Ectodermal cell (in vitro differentiated cells): ENCODE data around the gene MAN1A2. TPM values are rescaled to one million over a fixed set of nuclear protein-coding genes. Genes with fewer than 3 reads are reported as not detected.
A peak's percentile ranks its signal among the peaks of the same experiment; 100 is the strongest.
"Not testable (repeated sequence)": the region's sequence is repeated elsewhere in the genome, so short reads cannot be mapped to it uniquely, and the experiment has no call there.

Source experiments
- H3K27ac ChIP-seq: 2 replicates; pipeline ENCODE4 v1.7.0; 2013; ENCODE audit warnings: mild to moderate bottlenecking, low read depth, low read length; ENCODE audit not compliant: insufficient read depth, poor library complexity, severe bottlenecking
- H3K27me3 ChIP-seq: 2 replicates; pipeline ENCODE4 v1.7.0; 2013; ENCODE audit warnings: mild to moderate bottlenecking, low read length; ENCODE audit not compliant: insufficient read depth, control insufficient read depth, poor library complexity, severe bottlenecking
- H3K36me3 ChIP-seq: one replicate; pipeline ENCODE4 v1.7.0; 2013; ENCODE audit warnings: low read length; ENCODE audit not compliant: control insufficient read depth, insufficient read depth
- H3K4me1 ChIP-seq: one replicate; pipeline ENCODE4 v1.7.0; 2013; ENCODE audit warnings: low read length; ENCODE audit not compliant: control insufficient read depth, insufficient read depth
- H3K4me3 ChIP-seq: 2 replicates; pipeline ENCODE4 v1.7.0; 2013; ENCODE audit warnings: low read depth, low read length, control low read depth; ENCODE audit not compliant: insufficient read depth
- H3K9me3 ChIP-seq: 2 replicates; pipeline ENCODE4 v1.7.0; 2013; ENCODE audit warnings: mild to moderate bottlenecking, low read length, moderate library complexity; ENCODE audit not compliant: control insufficient read depth
- WGBS, 2 experiments: methylation state at CpG; one replicate each; pipeline ENCODE4 v1.1.7; 2013; ENCODE audit warnings: missing lambda C conversion rate in 2 of 2; 5-methylcytosine and 5-hydroxymethylcytosine counted together
- polyA plus RNA-seq, 4 experiments: library from polyadenylated mRNA; stranded (reverse); fragments of 50-300 nt; gene quantifications; one replicate each; pipeline ENCODE4 v1.2.3, GENCODE V29; 2013

Gene MAN1A2
- polyA plus RNA-seq (2013, experiment 1 of 4) = 18.4 TPM
- 26.2 TPM for polyA plus RNA-seq (2013, experiment 2 of 4)
- polyA plus RNA-seq (2013, experiment 3 of 4) = 17.1 TPM
- polyA plus RNA-seq (2013, experiment 4 of 4) = 21.2 TPM

DNA sequence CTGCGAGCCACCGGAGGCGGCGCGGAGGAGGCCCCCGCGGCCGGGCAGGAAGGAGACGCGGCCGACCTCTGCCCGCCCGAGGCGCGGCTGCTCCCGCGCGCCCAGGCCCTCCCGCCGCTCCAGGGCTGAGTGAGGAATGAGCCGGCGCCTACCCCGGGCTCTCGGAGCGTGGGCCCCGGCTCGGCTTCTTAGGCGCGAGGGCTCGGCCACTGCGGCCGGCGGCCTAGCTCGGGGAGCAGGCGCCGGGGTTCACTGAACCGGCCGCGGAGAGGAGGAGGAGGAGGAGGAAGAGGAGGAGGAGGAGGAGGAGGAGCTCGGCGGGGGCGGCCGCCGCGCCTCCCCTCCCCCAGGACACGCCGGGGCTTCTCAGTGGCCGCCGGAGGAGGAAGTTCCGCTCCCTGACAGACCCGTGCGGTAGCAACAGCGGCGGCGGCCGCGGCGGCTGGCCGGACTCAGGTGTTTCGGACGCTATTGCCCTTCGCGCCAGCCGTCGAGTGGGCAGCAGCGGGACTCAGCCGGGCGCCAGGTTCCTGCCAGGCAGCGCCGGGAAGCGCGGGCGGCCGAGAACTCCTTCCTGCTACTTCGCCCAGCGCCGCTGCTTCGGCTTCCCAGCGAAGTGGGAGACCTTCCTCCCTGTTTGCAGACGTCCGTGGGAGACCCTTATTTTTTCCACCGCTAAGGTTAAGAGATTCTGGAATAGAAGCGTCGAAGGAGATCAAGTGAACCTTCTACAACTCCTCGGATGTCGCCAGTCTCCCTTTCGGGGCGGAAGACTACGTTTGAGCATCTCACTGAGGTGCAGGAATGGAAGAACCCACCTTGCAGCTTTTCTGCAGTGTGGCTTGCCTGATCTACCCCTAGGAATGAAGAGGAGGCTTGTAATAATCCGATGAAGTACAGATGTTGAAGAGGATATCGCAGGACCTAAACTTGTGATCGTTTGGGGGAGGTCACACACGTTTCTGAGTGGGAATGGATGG lies at the start of gene MAN1A2:
Gene MAN1A2, plus strand, starts transcription at position 404 of the 980 bp plus-strand sequence. CDS start 735 bp downstream, outside the sequence.
- WGBS, 2 experiments = 0% methylated on average over 88 to 93 of the region's 93 CpGs
- H3K9me3 ChIP-seq = no peaks in the 10 kb centered on the region
- no peaks in the 10 kb centered on the region for H3K27me3 ChIP-seq
- peak within 1 kb of the TSS; percentile 88 for H3K27ac ChIP-seq
- peaks cover 14% of the 10 kb centered on the region for H3K4me1 ChIP-seq
- peak within 1 kb of the TSS; percentile 78 for H3K4me3 ChIP-seq
- H3K36me3 ChIP-seq = no peaks in the 10 kb centered on the region

DNA sequence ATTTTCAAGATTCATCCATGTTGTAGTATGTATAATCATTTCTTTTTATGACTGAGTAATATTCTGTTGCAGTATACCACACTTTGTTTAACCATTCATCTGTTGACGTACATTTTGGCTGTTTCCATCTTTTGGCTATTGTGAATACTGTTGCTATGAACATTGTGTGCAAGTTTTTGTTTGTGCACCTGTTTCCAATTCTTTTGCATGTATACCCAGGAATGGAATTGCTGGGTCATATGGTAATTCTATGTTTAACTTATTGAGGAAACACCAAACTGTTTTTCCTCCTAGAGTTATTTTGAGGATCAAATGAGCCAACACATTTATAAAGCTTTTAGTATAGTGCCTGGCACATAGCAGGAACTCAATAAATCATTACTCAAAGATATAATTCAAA lies 49.2 kb upstream of the MAN1A2 start:
- 83 to 100% methylated on average over 1 of the region's 1 CpG for WGBS, 2 experiments

DNA sequence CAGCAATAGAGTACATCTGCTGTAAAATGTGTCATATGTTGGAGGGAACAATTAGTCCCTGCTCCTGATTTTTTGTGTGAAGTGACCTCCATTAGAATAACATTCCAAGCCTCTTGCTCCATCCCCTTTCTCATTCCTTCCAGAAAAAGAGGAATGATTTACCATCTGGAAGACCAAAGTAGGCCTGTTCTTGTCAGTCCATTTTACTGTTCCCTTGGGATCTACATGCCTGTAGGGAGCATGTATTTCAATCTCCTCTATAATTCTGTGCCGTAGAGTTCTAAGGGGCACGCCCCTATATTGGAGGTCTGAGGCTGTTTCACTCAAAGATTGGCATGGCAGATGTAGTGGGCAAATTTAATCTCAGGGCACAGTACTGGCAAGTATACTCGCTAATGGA lies 48.8 kb upstream of the MAN1A2 start:
- H3K9me3 ChIP-seq = no peaks in the 10 kb centered on the region
- H3K36me3 ChIP-seq = no peaks in the 10 kb centered on the region
- WGBS, 2 experiments = 91 to 93% methylated on average over 3 of the region's 3 CpGs
- H3K4me3 ChIP-seq = no peak overlapping the region
- no peaks in the 10 kb centered on the region for H3K27me3 ChIP-seq
- H3K4me1 ChIP-seq = no peaks in the 10 kb centered on the region
- no peak overlapping the region for H3K27ac ChIP-seq

More for the DNA sequence above, 49.2 kb upstream of the MAN1A2 start:
- H3K27ac ChIP-seq = no peak overlapping the region
- no peak overlapping the region for H3K4me3 ChIP-seq
- H3K36me3 ChIP-seq = no peaks in the 10 kb centered on the region
- H3K4me1 ChIP-seq = no peaks in the 10 kb centered on the region
- H3K27me3 ChIP-seq = no peaks in the 10 kb centered on the region
- H3K9me3 ChIP-seq = no peaks in the 10 kb centered on the region

DNA sequence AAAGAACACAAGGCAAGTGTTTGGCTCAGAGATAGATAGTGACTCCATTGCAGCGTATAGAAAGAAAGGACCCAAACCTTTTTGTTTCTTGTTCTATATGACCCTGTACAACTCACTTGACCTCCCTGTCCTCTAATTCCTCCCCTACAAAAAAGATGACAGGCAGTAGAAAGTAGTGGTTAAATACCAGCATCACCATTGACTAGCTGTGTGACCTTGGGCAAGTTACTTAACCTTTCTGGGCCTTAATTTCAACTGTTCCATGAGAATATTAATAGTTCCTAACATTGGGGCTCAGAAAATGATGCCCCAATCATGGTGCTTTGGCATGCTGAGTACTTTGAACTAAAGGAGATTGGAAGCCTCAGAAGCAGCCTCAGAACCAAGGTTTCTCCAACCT lies 46.7 kb upstream of the MAN1A2 start:
- Histone ChIP-seq H3K36me3 (no peaks in the 10 kb centered on the region), H3K4me1 (no peaks in the 10 kb centered on the region), H3K4me3 (no peak overlapping the region), H3K27me3 (no peaks in the 10 kb centered on the region), H3K9me3 (no peaks in the 10 kb centered on the region), H3K27ac (no peak overlapping the region)
- 95 to 100% methylated on average over 1 of the region's 1 CpG for WGBS, 2 experiments

GRCh38 chr1:117321680-117322609 lies 45.3 kb upstream of the MAN1A2 start:
- H3K36me3 ChIP-seq = no peaks in the 10 kb centered on the region
- no peaks in the 10 kb centered on the region for H3K4me1 ChIP-seq
- H3K27ac ChIP-seq = no peak overlapping the region
- 59 to 85% methylated on average over 2 to 4 of the region's 5 CpGs for WGBS, 2 experiments
- no peaks in the 10 kb centered on the region for H3K9me3 ChIP-seq
- no peaks in the 10 kb centered on the region for H3K27me3 ChIP-seq
- H3K4me3 ChIP-seq = no peak overlapping the region

GRCh38 chr1:117324357-117324756 lies 42.9 kb upstream of the MAN1A2 start:
- Histone ChIP-seq H3K36me3 (no peaks in the 10 kb centered on the region), H3K9me3 (no peaks in the 10 kb centered on the region), H3K4me1 (no peaks in the 10 kb centered on the region), H3K4me3 (no peak overlapping the region), H3K27ac (no peak overlapping the region), H3K27me3 (no peaks in the 10 kb centered on the region)
- WGBS, 2 experiments = 91 to 97% methylated on average over 2 of the region's 3 CpGs

GRCh38 chr1:117326035-117326434 lies 41.2 kb upstream of the MAN1A2 start:
- H3K9me3 ChIP-seq, H3K27me3 ChIP-seq, H3K4me3 ChIP-seq, H3K27ac ChIP-seq, H3K4me1 ChIP-seq, H3K36me3 ChIP-seq: not testable (repeated sequence)
- WGBS, 2 experiments = 94 to 98% methylated on average over 6 of the region's 6 CpGs

GRCh38 chr1:117327011-117327410 lies 40.2 kb upstream of the MAN1A2 start:
- H3K9me3 ChIP-seq = no peaks in the 10 kb centered on the region
- no peaks in the 10 kb centered on the region for H3K27me3 ChIP-seq
- no peaks in the 10 kb centered on the region for H3K36me3 ChIP-seq
- H3K27ac ChIP-seq = no peak overlapping the region
- H3K4me1 ChIP-seq = no peaks in the 10 kb centered on the region
- H3K4me3 ChIP-seq = no peak overlapping the region

- Histone ChIP-seq H3K4me3 (no peak overlapping the region), H3K36me3 (no peaks in the 10 kb centered on the region), H3K27ac (no peak overlapping the region), H3K4me1 (no peaks in the 10 kb centered on the region), H3K9me3 (no peaks in the 10 kb centered on the region), H3K27me3 (no peaks in the 10 kb centered on the region)
- 96 to 97% methylated on average over 4 of the region's 4 CpGs for WGBS, 2 experiments
Observed at GRCh38 chr1:117335376-117336086, 31.7 kb upstream of the MAN1A2 start.
